ENCODE data around the gene CABLES2. TPM values are rescaled to one million over a fixed set of nuclear protein-coding genes. Genes with fewer than 3 reads are reported as not detected.

Gene CABLES2
- polyA plus RNA-seq, 1 experiment = 4.8 TPM

GRCh38 chr20:62392621-62393334, 14.3 kb downstream of the CABLES2 start:
- Histone ChIP-seq H3K36me3 (ENCODE audit: control insufficient read depth, insufficient read depth, low read length) (peaks cover 34% of the 10 kb centered on the region), H3K4me3 (ENCODE audit: low read depth, low read length) (no peak overlapping the region), H3K27me3 (ENCODE audit: control insufficient read depth, insufficient read depth, low read length) (no peaks in the 10 kb centered on the region)
- no peak for TF ChIP-seq CTCF (IDR thresholded peaks at IDR 0.05; ENCODE audit: insufficient read depth, low read depth, low read length)
- POLR2A ChIA-PET = no interaction called here
- DNase-seq (ENCODE audit: low read depth) = no peak
- CTCF ChIA-PET = interaction anchor here (1.4 kb wide), 1 partner anchor 399 kb away, joined by 3 read pairs; no protein-coding TSS in a partner anchor

- no peak for DNase-seq (ENCODE audit: low read depth)
- POLR2A ChIA-PET = no interaction called here
- H3K27me3 ChIP-seq (ENCODE audit: control insufficient read depth, insufficient read depth, low read length) = no peaks in the 10 kb centered on the region
- no peak overlapping the region for H3K4me3 ChIP-seq (ENCODE audit: low read depth, low read length)
- no peak for TF ChIP-seq CTCF (IDR thresholded peaks at IDR 0.05; ENCODE audit: insufficient read depth, low read depth, low read length)
- H3K36me3 ChIP-seq (ENCODE audit: control insufficient read depth, insufficient read depth, low read length) = peaks cover 34% of the 10 kb centered on the region
- CTCF ChIA-PET = interaction anchor here (1.4 kb wide), 1 partner anchor 9 kb away, joined by 4 read pairs; no protein-coding TSS in a partner anchor
Observed at GRCh38 chr20:62392077-62392418, 15.0 kb downstream of the CABLES2 start.

GRCh38 chr20:62391165-62392076, 15.7 kb downstream of the CABLES2 start:
- H3K36me3 ChIP-seq (ENCODE audit: control insufficient read depth, insufficient read depth, low read length) = peaks cover 32% of the 10 kb centered on the region
- no peaks in the 10 kb centered on the region for H3K27me3 ChIP-seq (ENCODE audit: control insufficient read depth, insufficient read depth, low read length)
- ChIA-PET CTCF (interaction anchor here (0.8 to 1.9 kb wide), 3 partner anchors 9 to 23 kb away, joined by 4 to 5 read pairs (median 4); no protein-coding TSS in a partner anchor), POLR2A (interaction anchor here (0.6 kb wide), 1 partner anchor 24 kb away, joined by 3 read pairs; no protein-coding TSS in a partner anchor)
- DNase-seq (ENCODE audit: low read depth) = no peak
- no peak overlapping the region for H3K4me3 ChIP-seq (ENCODE audit: low read depth, low read length)
- no peak for TF ChIP-seq CTCF (IDR thresholded peaks at IDR 0.05; ENCODE audit: insufficient read depth, low read depth, low read length)

GRCh38 chr20:62390317-62391164, 16.5 kb downstream of the CABLES2 start:
- CTCF ChIA-PET = interaction anchor here (0.8 to 2.1 kb wide), 5 partner anchors 8 to 22 kb away, joined by 4 to 5 read pairs (median 4); no protein-coding TSS in a partner anchor
- Histone ChIP-seq H3K36me3 (ENCODE audit: control insufficient read depth, insufficient read depth, low read length) (peaks cover 31% of the 10 kb centered on the region), H3K4me3 (ENCODE audit: low read depth, low read length) (no peak overlapping the region), H3K27me3 (ENCODE audit: control insufficient read depth, insufficient read depth, low read length) (no peaks in the 10 kb centered on the region)
- DNase-seq (ENCODE audit: low read depth) = no peak
- POLR2A ChIA-PET = interaction anchor here (0.6 kb wide), 1 partner anchor 23 kb away, joined by 3 read pairs; no protein-coding TSS in a partner anchor
- no peak for TF ChIP-seq CTCF (IDR thresholded peaks at IDR 0.05; ENCODE audit: insufficient read depth, low read depth, low read length)

Measured in BJ (cell line).